CD4-positive, CD25-positive, alpha-beta regulatory T cell (primary cell): ENCODE measurements around the gene TSEN34. TPM values are rescaled to one million over a fixed set of nuclear protein-coding genes. Genes with fewer than 3 reads are reported as not detected.
"Not testable (repeated sequence)": the region's sequence is repeated elsewhere in the genome, so short reads cannot be mapped to it uniquely, and the experiment has no call there.

Experiments used
- ATAC-seq, 2 donors: fragments of 150-1000 bp; cut with Tn5 transposase; one replicate each; pipeline ENCODE4 v1.10.0; 2021; ENCODE audit warnings: low read depth in 2 of 2, moderate number of reproducible peaks in 2 of 2, moderate library complexity in 1 of 2
- DNase-seq, 3 donors: peaks; one replicate each; pipeline versions ENCODE4 v3.0.0 to v3.0.0-alpha.2; 2012 to 2022; ENCODE audit warnings: mixed read lengths in 1 of 3
- H3K27ac ChIP-seq: one replicate; pipeline ENCODE4 v1.7.0; 2013; ENCODE audit warnings: mild to moderate bottlenecking, low read length; ENCODE audit not compliant: insufficient read depth, poor library complexity, severe bottlenecking
- H3K27me3 ChIP-seq: one replicate; pipeline ENCODE4 v1.7.0; 2013; ENCODE audit warnings: low read length; ENCODE audit not compliant: control insufficient read depth, insufficient read depth
- H3K36me3 ChIP-seq: one replicate; pipeline ENCODE4 v1.7.0; 2013; ENCODE audit warnings: mild to moderate bottlenecking, low read length, moderate library complexity; ENCODE audit not compliant: control insufficient read depth, insufficient read depth
- H3K4me1 ChIP-seq: 2 replicates; pipeline ENCODE4 v1.7.0; 2013; ENCODE audit warnings: mild to moderate bottlenecking, low read length; ENCODE audit not compliant: insufficient read depth, control insufficient read depth, poor library complexity, severe bottlenecking
- H3K4me3 ChIP-seq: one replicate; pipeline ENCODE4 v1.7.0; 2013; ENCODE audit warnings: low read depth, mild to moderate bottlenecking, low read length, moderate library complexity
- H3K9me3 ChIP-seq, 2 experiments: 1 replicate in 1 of 2; 2 replicates in 1 of 2; pipeline ENCODE4 v1.7.0; 2013; ENCODE audit warnings: low read length in 2 of 2, mild to moderate bottlenecking in 1 of 2, moderate library complexity in 1 of 2; ENCODE audit not compliant: control insufficient read depth in 2 of 2
- H3K27ac Mint-ChIP-seq, 3 donors: one replicate each; pipeline ENCODE4 v1.8.0; 2020 to 2022; ENCODE audit warnings: mild to moderate bottlenecking in 3 of 3, mixed read lengths in 3 of 3, moderate library complexity in 2 of 3
- H3K27me3 Mint-ChIP-seq: one replicate; pipeline ENCODE4 v1.8.0; 2022; ENCODE audit warnings: mild to moderate bottlenecking, mixed read lengths
- H3K36me3 Mint-ChIP-seq: one replicate; pipeline ENCODE4 v1.8.0; 2020; ENCODE audit warnings: mixed read lengths
- H3K4me1 Mint-ChIP-seq, 4 donors: one replicate each; pipeline ENCODE4 v1.8.0; 2020 to 2022; ENCODE audit warnings: mixed read lengths in 4 of 4, mild to moderate bottlenecking in 1 of 4
- H3K4me3 Mint-ChIP-seq, 4 donors: one replicate each; pipeline ENCODE4 v1.8.0; 2020 to 2022; ENCODE audit warnings: mild to moderate bottlenecking in 4 of 4, mixed read lengths in 4 of 4, moderate library complexity in 3 of 4
- H3K9me3 Mint-ChIP-seq, 7 donors: one replicate each; pipeline ENCODE4 v1.8.0; 2020 to 2022; ENCODE audit warnings: mixed read lengths in 7 of 7, mild to moderate bottlenecking in 3 of 7, moderate library complexity in 2 of 7
- polyA plus RNA-seq, 4 donors: library from polyadenylated mRNA; unstranded; fragments of 300-500 nt; fragmentation: Illumina TruSeq; gene quantifications; one replicate each; pipeline ENCODE4 v1.2.3, GENCODE V29; 2021
- total RNA-seq: library from RNA; stranded (reverse); gene quantifications from one replicate; pipeline ENCODE4 v1.2.3, GENCODE V29; 2022

The TSEN34 gene
- total and polyA plus RNA-seq, 5 donors from 2014 or later = 10.1 to 55.5 (median 44.3) TPM

DNA sequence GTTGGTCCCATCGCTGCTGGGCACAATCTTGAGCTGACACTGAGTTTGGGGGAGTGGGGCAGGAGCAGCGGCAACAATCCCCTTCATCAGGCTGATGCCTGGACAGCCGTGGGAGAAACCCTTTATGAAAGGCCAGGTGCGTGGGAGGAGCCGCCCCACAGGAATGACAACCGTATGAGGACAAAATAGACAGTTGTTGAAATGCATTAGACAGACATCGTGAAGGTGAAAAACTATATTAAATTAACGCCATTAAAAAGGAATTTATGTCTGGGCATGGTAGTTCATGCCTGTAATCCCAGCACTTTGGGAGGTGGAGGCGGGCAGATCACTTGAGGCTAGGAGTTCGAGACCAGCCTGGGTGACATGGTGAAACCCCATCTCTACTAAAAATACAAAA, 33.5 kb downstream of the TSEN34 start:
- DNase-seq, H3K27ac ChIP-seq, H3K27ac Mint-ChIP-seq, H3K9me3 ChIP-seq, H3K27me3 ChIP-seq, H3K36me3 Mint-ChIP-seq, H3K4me3 Mint-ChIP-seq, H3K9me3 Mint-ChIP-seq, H3K4me1 ChIP-seq, H3K36me3 ChIP-seq, H3K4me3 ChIP-seq, H3K27me3 Mint-ChIP-seq, ATAC-seq, H3K4me1 Mint-ChIP-seq: not testable (repeated sequence)

GRCh38 chr19:54229146-54229545, 38.0 kb downstream of the TSEN34 start:
- H3K27ac Mint-ChIP-seq = no peak overlapping the region
- H3K36me3 ChIP-seq = no peaks in the 10 kb centered on the region
- no peak overlapping the region for H3K27ac ChIP-seq
- H3K9me3 Mint-ChIP-seq = peaks cover 0 to 2% (median 0%) of the 10 kb centered on the region in 7 donors
- H3K4me3 Mint-ChIP-seq = no peak overlapping the region
- no peaks in the 10 kb centered on the region for H3K4me1 ChIP-seq
- peaks cover 2% of the 10 kb centered on the region for H3K27me3 Mint-ChIP-seq
- DNase-seq = no peak
- no peaks in the 10 kb centered on the region for H3K9me3 ChIP-seq
- ATAC-seq = no peak
- peaks cover 3% of the 10 kb centered on the region for H3K27me3 ChIP-seq
- no peak overlapping the region for H3K4me3 ChIP-seq
- H3K4me1 Mint-ChIP-seq = peaks cover 0 to 4% (median 0%) of the 10 kb centered on the region in 4 donors
- H3K36me3 Mint-ChIP-seq = no peaks in the 10 kb centered on the region

- peaks cover 0 to 4% (median 0%) of the 10 kb centered on the region in 4 donors for H3K4me1 Mint-ChIP-seq
- ATAC-seq (no peak), DNase-seq (no peak)
- H3K27ac Mint-ChIP-seq = no peak overlapping the region
- H3K27ac ChIP-seq = no peak overlapping the region
- peaks cover 9% of the 10 kb centered on the region for H3K27me3 Mint-ChIP-seq
- no peak overlapping the region for H3K4me3 ChIP-seq
- H3K9me3 ChIP-seq = no peaks in the 10 kb centered on the region
- H3K27me3 ChIP-seq = peaks cover 3% of the 10 kb centered on the region
- H3K4me1 ChIP-seq = no peaks in the 10 kb centered on the region
- H3K4me3 Mint-ChIP-seq = no peak overlapping the region
- no peaks in the 10 kb centered on the region for H3K36me3 Mint-ChIP-seq
- no peaks in the 10 kb centered on the region for H3K36me3 ChIP-seq
- peaks cover 0 to 2% (median 0%) of the 10 kb centered on the region in 7 donors for H3K9me3 Mint-ChIP-seq
Observed at GRCh38 chr19:54230031-54230430, 38.9 kb downstream of the TSEN34 start.

GRCh38 chr19:54231077-54231931, 40.2 kb downstream of the TSEN34 start:
- Histone ChIP-seq H3K4me1 (no peaks in the 10 kb centered on the region), H3K4me3 (no peak overlapping the region), H3K9me3 (no peaks in the 10 kb centered on the region), H3K36me3 (no peaks in the 10 kb centered on the region), H3K27me3 (peaks cover 4% of the 10 kb centered on the region), H3K27ac (no peak overlapping the region)
- ATAC-seq (peak; percentile 81 to 83), DNase-seq (peak; percentile 73 to 75 (median 74))
- peaks cover 0 to 4% (median 0%) of the 10 kb centered on the region in 4 donors for H3K4me1 Mint-ChIP-seq
- H3K27me3 Mint-ChIP-seq = peaks cover 9% of the 10 kb centered on the region
- no peaks in the 10 kb centered on the region for H3K36me3 Mint-ChIP-seq
- H3K9me3 Mint-ChIP-seq = peaks cover 0 to 2% (median 0%) of the 10 kb centered on the region in 7 donors
- H3K27ac Mint-ChIP-seq = no peak overlapping the region
- H3K4me3 Mint-ChIP-seq = no peak overlapping the region

GRCh38 chr19:54233941-54234340, 42.8 kb downstream of the TSEN34 start:
- Mint-ChIP-seq H3K4me3 (no peak overlapping the region), H3K27me3 (peaks cover 16% of the 10 kb centered on the region), H3K36me3 (no peaks in the 10 kb centered on the region), H3K27ac (peak overlapping the region in 1 of 3 donors; percentile 22), H3K9me3 (peaks cover 0 to 2% (median 0%) of the 10 kb centered on the region in 7 donors), H3K4me1 (peaks cover 0 to 4% (median 0%) of the 10 kb centered on the region in 4 donors)
- ATAC-seq (no peak), DNase-seq (no peak)
- Histone ChIP-seq H3K27ac (no peak overlapping the region), H3K4me1 (no peaks in the 10 kb centered on the region), H3K36me3 (no peaks in the 10 kb centered on the region), H3K4me3 (no peak overlapping the region), H3K27me3 (peaks cover 2% of the 10 kb centered on the region), H3K9me3 (no peaks in the 10 kb centered on the region)

- H3K4me1 Mint-ChIP-seq, H3K9me3 Mint-ChIP-seq, H3K27ac Mint-ChIP-seq: not testable (repeated sequence)
Observed at GRCh38 chr19:54239491-54240371, 48.6 kb downstream of the TSEN34 start.

GRCh38 chr19:54240372-54241336, 49.5 kb downstream of the TSEN34 start:
- not testable (repeated sequence) for ATAC-seq, H3K4me1 Mint-ChIP-seq, H3K4me3 ChIP-seq, H3K4me1 ChIP-seq, H3K9me3 Mint-ChIP-seq, H3K27me3 Mint-ChIP-seq, H3K9me3 ChIP-seq, H3K36me3 ChIP-seq, H3K36me3 Mint-ChIP-seq, H3K27ac Mint-ChIP-seq, H3K4me3 Mint-ChIP-seq, H3K27me3 ChIP-seq, H3K27ac ChIP-seq, DNase-seq

More at GRCh38 chr19:54239491-54240371, 48.6 kb downstream of the TSEN34 start:
- H3K36me3 ChIP-seq, H3K4me1 ChIP-seq, H3K4me3 ChIP-seq, DNase-seq, H3K27me3 ChIP-seq, H3K36me3 Mint-ChIP-seq, H3K27ac ChIP-seq, H3K27me3 Mint-ChIP-seq, H3K4me3 Mint-ChIP-seq, ATAC-seq, H3K9me3 ChIP-seq: not testable (repeated sequence)
